DMS53 treated with DMSO at 0.1 percent for 48 hours (cell line): ENCODE data around the gene RAG1.

ENCODE experiments used
- DNase-seq: peaks from one replicate; lab custom pipeline; 2025; ENCODE audit not compliant: unreplicated experiment; lab: John Stamatoyannopoulos, UW

RAG1 gene

GRCh38 chr11:36567694-36568093, at the start of gene RAG1:
Gene RAG1 (plus strand): TSS chr11:36568007. CDS start chr11:36573305, 5,298 bp downstream.
- DNase-seq, result no peak

DNA sequence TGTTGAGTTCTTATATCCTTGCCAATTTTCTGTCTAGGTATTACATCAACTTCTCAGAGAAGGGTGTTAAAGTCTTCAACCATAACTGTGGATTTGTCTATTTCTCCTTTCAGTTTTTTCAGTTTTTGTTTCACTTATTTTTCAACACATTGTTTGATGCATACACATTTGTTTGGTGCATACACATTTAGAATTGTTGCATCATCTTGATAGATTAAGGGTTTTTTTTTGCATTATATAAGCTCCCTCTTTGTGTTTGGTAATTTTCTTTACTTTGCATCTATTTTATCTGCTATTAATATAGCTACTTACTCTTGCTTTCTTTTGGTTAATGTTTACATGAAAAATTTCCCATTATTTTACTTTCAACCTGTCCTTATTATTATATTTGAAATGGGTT, 37.0 kb upstream of the RAG1 start:
- no peak for DNase-seq

DNA sequence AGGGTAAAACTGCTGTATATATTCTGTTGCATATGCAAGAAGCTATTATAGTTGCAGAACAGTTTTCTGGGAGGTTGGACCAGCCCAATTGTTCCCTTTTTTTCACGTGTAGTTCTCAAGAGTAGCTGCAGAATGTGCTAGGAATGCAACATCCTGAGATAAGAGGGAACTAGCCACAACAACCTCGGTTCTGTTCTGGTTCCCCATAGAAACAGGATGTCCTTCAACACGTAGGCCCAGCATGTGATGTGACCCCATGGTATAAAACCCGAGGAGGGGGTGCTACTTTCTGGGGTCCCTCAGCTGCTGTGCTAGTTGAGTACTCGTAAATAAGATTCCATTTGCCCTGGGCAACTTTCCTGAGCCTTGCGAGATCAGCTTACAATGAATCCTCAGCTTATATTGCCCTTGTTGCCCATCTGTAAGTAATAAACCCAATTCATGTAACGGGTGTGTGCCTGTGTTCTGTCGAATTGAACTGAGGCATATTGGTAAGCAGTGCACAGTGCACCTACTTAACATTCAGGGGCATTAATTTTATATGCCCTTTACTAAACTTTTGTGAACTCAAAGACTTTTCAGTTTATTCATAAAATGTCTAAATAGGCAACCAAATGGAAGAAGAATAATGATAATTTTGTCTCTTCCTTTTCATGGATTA, 34.7 kb upstream of the RAG1 start:
- no peak for DNase-seq

DNA sequence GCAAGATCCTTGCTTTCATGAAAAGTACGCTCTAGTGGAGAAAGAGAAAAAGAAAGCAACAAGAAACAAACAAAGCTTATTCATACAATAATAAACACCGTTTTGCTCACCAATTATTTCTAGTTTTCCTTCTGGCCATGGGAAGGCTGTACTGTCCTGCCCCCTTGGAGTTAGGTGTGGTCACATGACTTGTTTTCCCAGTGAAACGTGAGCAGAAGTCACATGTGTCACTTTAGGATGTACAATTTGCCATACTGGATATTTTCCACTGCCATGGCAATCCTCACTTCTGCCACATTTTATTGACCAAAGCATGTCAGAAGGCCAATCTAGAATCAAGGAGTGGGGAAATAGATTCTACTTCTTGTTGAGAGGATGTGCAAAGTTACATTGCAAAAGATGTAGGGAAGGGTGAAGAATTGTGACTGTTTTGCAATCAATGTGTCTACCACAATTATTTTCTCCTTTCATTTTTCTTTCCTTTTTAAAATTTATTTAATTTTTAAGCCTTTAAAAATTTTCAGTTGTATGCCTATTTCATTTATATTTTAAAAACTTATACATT, 33.4 kb upstream of the RAG1 start:
- no peak for DNase-seq

DNA sequence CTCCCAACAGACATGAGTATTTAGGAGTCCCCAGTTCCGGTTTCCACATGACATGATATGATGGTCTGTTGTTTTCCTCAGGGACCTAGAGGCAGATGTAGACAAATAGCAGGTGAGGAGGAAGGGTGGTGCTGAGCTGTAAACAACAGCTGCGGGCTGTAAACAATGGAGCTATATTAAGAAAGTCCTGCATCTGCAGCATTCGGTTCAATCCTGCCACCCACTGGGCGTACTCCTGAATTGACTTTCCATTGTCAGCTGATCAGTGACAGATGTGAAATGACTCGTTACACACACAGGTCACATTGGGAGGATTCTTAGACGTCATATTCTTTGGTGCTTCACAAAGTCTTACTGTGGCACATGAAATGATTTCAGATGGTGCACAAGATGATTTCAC, 26.8 kb upstream of the RAG1 start:
- DNase-seq, result peak; percentile 52

- DNase-seq, result no peak
Measured at GRCh38 chr11:36550385-36551115, 17.3 kb upstream of the RAG1 start.

DNA sequence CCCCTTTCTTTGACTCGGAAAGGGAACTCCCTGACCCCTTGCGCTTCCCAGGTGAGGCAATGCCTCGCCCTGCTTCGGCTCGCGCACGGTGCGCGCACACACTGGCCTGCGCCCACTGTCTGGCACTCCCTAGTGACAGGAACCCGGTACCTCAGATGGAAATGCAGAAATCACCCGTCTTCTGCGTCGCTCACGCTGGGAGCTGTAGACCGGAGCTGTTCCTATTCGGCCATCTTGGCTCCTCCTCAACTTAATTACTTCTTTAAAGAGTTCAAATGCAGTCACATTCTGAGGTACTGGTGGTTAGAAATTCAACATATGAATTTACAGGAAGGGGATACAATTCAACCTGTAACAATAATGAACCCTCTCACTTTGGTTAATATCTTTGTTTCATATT, 10.4 kb upstream of the RAG1 start:
- DNase-seq, result peak; percentile 24

- no peak for DNase-seq
Measured at GRCh38 chr11:36557991-36558390, 9.8 kb upstream of the RAG1 start.

GRCh38 chr11:36558571-36559413, 9.0 kb upstream of the RAG1 start:
- no peak for DNase-seq

- DNase-seq, result peak; percentile 16
Measured at GRCh38 chr11:36564376-36565030, 3.3 kb upstream of the RAG1 start.

DNA sequence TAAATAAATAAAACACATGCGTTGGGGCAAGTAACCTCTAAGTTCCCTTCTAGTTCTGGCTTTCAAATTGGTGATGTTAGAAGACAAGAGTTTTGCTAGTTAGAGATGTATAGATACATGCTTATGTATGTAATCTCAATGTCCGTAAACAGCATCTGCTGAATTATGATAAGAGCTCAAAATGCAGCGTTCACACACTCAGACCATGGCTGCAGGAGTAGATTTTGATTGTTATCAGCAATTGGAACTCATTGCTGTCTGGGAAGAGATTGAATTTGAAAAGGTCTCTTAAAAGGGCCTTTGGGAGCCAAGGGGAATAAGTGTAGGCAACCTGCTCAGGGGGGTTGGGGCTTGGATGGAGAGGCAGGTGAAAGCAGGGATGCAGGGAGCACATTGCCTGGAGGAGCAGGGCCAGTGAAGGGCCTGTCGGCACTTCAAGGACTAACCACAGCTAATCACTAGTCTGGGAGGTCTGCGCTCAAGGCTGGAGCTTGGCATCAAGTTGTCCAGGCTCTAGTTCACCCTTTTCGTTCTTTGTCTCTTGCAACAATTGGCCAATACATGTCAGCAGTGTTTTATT, 2.7 kb upstream of the RAG1 start:
- DNase-seq, result no peak

DNA sequence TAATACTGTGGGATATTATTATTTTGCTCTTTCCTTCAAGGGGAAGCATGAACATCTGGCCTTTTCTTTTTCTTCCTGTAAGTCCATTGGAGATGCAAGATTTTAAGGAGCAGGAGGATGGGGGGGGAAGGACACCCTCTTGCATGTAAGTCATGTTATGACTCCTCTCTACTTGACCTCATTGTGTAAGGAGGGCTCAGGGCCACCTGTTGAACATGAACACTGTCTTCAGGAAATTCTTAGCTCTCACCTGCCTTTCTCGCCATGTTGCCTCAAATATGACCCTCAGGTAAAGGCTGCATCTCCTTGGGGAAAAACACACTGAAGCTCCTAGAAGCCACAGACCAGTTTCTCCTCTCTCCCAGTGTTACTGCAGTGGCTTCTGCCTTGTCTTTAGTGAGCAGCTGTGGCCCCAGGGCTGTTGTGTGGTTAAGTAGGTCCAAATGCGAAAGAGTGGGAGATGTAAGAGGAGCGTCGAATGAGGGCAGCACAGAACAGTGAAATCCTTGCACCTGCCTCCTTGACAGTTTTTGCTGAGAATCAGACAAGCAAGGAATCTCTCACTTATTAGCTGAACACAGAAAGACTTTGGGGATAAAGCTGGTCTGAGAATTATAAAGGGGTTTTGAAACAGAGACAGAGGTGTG, 1.3 kb upstream of the RAG1 start:
- DNase-seq, result no peak

- DNase-seq, result no peak
Measured at GRCh38 chr11:36569095-36569494, 1.3 kb downstream of the RAG1 start.

DNA sequence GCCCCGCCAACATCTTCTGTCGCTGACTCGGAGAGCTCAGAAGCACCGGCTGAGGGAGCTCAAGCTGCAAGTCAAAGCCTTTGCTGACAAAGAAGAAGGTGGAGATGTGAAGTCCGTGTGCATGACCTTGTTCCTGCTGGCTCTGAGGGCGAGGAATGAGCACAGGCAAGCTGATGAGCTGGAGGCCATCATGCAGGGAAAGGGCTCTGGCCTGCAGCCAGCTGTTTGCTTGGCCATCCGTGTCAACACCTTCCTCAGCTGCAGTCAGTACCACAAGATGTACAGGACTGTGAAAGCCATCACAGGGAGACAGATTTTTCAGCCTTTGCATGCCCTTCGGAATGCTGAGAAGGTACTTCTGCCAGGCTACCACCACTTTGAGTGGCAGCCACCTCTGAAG, 6.7 kb downstream of the RAG1 start:
- DNase-seq, result no peak

DNA sequence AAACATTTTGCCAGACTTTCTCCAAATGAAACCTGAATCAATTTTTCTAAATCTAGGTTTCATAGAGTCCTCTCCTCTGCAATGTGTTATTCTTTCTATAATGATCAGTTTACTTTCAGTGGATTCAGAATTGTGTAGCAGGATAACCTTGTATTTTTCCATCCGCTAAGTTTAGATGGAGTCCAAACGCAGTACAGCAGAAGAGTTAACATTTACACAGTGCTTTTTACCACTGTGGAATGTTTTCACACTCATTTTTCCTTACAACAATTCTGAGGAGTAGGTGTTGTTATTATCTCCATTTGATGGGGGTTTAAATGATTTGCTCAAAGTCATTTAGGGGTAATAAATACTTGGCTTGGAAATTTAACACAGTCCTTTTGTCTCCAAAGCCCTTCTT, 9.6 kb downstream of the RAG1 start:
- DNase-seq, result no peak

DNA sequence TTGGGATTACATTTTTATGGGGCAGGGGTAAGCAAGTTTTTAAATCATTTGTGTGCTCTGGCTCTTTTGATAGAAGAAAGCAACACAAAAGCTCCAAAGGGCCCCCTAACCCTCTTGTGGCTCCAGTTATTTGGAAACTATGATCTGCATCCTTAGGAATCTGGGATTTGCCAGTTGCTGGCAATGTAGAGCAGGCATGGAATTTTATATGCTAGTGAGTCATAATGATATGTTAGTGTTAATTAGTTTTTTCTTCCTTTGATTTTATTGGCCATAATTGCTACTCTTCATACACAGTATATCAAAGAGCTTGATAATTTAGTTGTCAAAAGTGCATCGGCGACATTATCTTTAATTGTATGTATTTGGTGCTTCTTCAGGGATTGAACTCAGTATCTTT, 10.1 kb downstream of the RAG1 start:
- DNase-seq, result no peak

- no peak for DNase-seq
Measured at GRCh38 chr11:36578458-36578857, 10.7 kb downstream of the RAG1 start.

GRCh38 chr11:36581536-36581935, 13.7 kb downstream of the RAG1 start:
- DNase-seq, result no peak

DNA sequence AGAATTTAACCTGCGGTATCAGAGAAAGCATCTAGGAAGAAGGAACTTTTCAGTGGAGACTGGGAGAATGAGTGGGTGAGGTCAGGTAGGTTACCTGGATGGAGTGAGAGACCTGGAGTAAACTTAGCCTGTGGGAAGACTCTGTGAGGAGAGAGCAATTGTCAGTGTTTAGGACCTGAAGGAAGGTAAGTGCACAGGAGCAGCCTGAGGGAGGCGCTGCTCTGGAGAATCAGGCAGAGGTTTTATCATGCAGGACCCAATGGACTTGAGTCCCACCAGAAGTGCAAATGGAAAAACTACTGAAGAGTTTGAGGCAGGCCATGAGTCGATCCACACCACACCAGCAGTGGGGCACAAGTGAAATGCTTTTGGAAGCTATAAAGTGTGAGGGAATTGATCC, 15.9 kb downstream of the RAG1 start:
- DNase-seq, result no peak

- DNase-seq, result no peak
Measured at GRCh38 chr11:36586543-36586942, 18.7 kb downstream of the RAG1 start.
